GM19023 (cell line): ENCODE data around the gene SERPINB6.
"Not testable (repeated sequence)": the region's sequence is repeated elsewhere in the genome, so short reads cannot be mapped to it uniquely, and the experiment has no call there.

Experiments
- ATAC-seq: cut with Tn5 transposase; IDR thresholded peaks from one replicate; pipeline ENCODE4 v1.9.1; 2021; ENCODE audit warnings: mild to moderate bottlenecking, moderate library complexity; ENCODE audit not compliant: unreplicated experiment

Gene SERPINB6

GRCh38 chr6:2959909-2960719, 11.3 kb downstream of the SERPINB6 start:
- ATAC-seq, result no peak

- no peak for ATAC-seq
These were observed 12.6 kb downstream of the SERPINB6 start for GRCh38 chr6:2958776-2959175.

GRCh38 chr6:2958331-2958711, 13.0 kb downstream of the SERPINB6 start:
- no peak for ATAC-seq

- no peak for ATAC-seq
These were observed 13.6 kb downstream of the SERPINB6 start for GRCh38 chr6:2957696-2958330.

GRCh38 chr6:2956930-2957685, 14.3 kb downstream of the SERPINB6 start:
- ATAC-seq, result no peak

- ATAC-seq, result no peak
These were observed 18.3 kb downstream of the SERPINB6 start for GRCh38 chr6:2953098-2953497.

GRCh38 chr6:2952557-2953095, 18.7 kb downstream of the SERPINB6 start:
- ATAC-seq, result peak; percentile 74

- ATAC-seq, result no peak
These were observed 19.6 kb downstream of the SERPINB6 start for GRCh38 chr6:2951728-2952127.

GRCh38 chr6:2950713-2951112, 20.7 kb downstream of the SERPINB6 start:
- ATAC-seq, result no peak

- ATAC-seq, result no peak
These were observed 21.8 kb downstream of the SERPINB6 start for GRCh38 chr6:2949536-2950083.

- ATAC-seq, result no peak
These were observed 22.2 kb downstream of the SERPINB6 start for GRCh38 chr6:2949121-2949520.

- ATAC-seq, result no peak
These were observed 22.9 kb downstream of the SERPINB6 start for GRCh38 chr6:2948228-2949025.

- no peak for ATAC-seq
These were observed 23.9 kb downstream of the SERPINB6 start for GRCh38 chr6:2947445-2947844.

- ATAC-seq, result no peak
These were observed 26.3 kb downstream of the SERPINB6 start for GRCh38 chr6:2945153-2945452.

GRCh38 chr6:2944405-2945152, 26.8 kb downstream of the SERPINB6 start:
- ATAC-seq, result no peak

GRCh38 chr6:2943564-2943955, 27.8 kb downstream of the SERPINB6 start:
- ATAC-seq, result no peak

GRCh38 chr6:2942914-2943563, 28.3 kb downstream of the SERPINB6 start:
- ATAC-seq, result no peak

- ATAC-seq, result not testable (repeated sequence)
These were observed 29.3 kb downstream of the SERPINB6 start for GRCh38 chr6:2942116-2942515.

- no peak for ATAC-seq
These were observed 30.5 kb downstream of the SERPINB6 start for GRCh38 chr6:2940851-2941250.
